SK-MEL-5 (cell line): Measurements from ENCODE around the gene CDYL2. TPM values are rescaled to one million over a fixed set of nuclear protein-coding genes. Genes with fewer than 3 reads are reported as not detected.

Experiments used
- DNase-seq: peaks from one replicate; pipeline ENCODE4 v3.0.0-alpha.2; 2016; ENCODE audit warnings: low read depth, low spot score
- in situ Hi-C: cut with HindIII; loops from 2 replicates; pipeline ENCODE4 v1.10.0; 2016; ENCODE audit warnings: low sequenced_read_pairs, high pct_unique_total_duplicates, low pct_unique_long_range_greater_than_20kb
- total RNA-seq: library from RNA; depleted of rRNA; stranded (reverse); fragments of >200 nt; shearing (Covaris generic); gene quantifications from 2 replicates; pipeline ENCODE4 v1.2.3, GENCODE V29; 2014; rRNA removed

CDYL2 gene
- total RNA-seq, 1 experiment from 2014 or later, result 0.74 TPM

- no peak for DNase-seq
- in situ Hi-C loops, result no loop called here
These were observed 234.3 kb downstream of the CDYL2 start for GRCh38 chr16:80570106-80570478.

GRCh38 chr16:80569440-80570105, 234.8 kb downstream of the CDYL2 start:
- no peak for DNase-seq
- in situ Hi-C loops, result no loop called here

GRCh38 chr16:80564394-80564793, 240.0 kb downstream of the CDYL2 start:
- DNase-seq, result no peak
- in situ Hi-C loops, result no loop called here

GRCh38 chr16:80563066-80563465, 241.3 kb downstream of the CDYL2 start:
- in situ Hi-C loops, result no loop called here
- DNase-seq, result no peak

GRCh38 chr16:80559369-80559768, 245.0 kb downstream of the CDYL2 start:
- in situ Hi-C loops, result no loop called here
- no peak for DNase-seq

- no peak for DNase-seq
- in situ Hi-C loops, result no loop called here
These were observed 247.4 kb downstream of the CDYL2 start for GRCh38 chr16:80557037-80557436.

- DNase-seq, result no peak
- in situ Hi-C loops, result no loop called here
These were observed 247.9 kb downstream of the CDYL2 start for GRCh38 chr16:80556481-80556880.

GRCh38 chr16:80554033-80554432, 250.4 kb downstream of the CDYL2 start:
- in situ Hi-C loops, result no loop called here
- no peak for DNase-seq

GRCh38 chr16:80552277-80552676, 252.1 kb downstream of the CDYL2 start:
- DNase-seq, result no peak
- in situ Hi-C loops, result no loop called here

Other genes with a start within 250 kb of the CDYL2 start
- gene CMC2, start 202.3 kb upstream of the CDYL2 start, total RNA-seq, result 146 and 147 TPM in 2 replicates
- gene CENPN, start 202.6 kb upstream of the CDYL2 start, total RNA-seq, result 60.3 and 71.0 TPM in 2 replicates
- 42.3 and 45.4 TPM in 2 replicates for gene ATMIN, start 231.2 kb upstream of the CDYL2 start, total RNA-seq